ENCODE results near the gene PIK3CA. TPM values are rescaled to one million over a fixed set of nuclear protein-coding genes. Genes with fewer than 3 reads are reported as not detected.

Gene PIK3CA
- total RNA-seq = 15.0 and 23.5 TPM in 2 replicates

GRCh38 chr3:179147873-179148615 is at the start of gene PIK3CA:
PIK3CA (plus strand) TSS chr3:179148357; CDS start chr3:179198826, 50,469 bp downstream.

GRCh38 chr3:179250803-179251476 is 102.8 kb downstream of the PIK3CA start, which contains the start of gene KCNMB3:
KCNMB3 (minus strand) TSS chr3:179251114; CDS start chr3:179250990, 124 bp downstream.

Other genes with a start within 250 kb of the PIK3CA start
- 13.7 and 29.0 TPM in 2 replicates for gene ZMAT3, start 76.5 kb upstream of the PIK3CA start, total RNA-seq
- gene KCNMB3, start 102.8 kb downstream of the PIK3CA start, total RNA-seq = 0.16 and 0.90 TPM in 2 replicates
- 34.5 and 37.2 TPM in 2 replicates for gene ZNF639, start 174.7 kb downstream of the PIK3CA start, total RNA-seq
- 23.8 and 25.8 TPM in 2 replicates for gene MFN1, start 199.4 kb downstream of the PIK3CA start, total RNA-seq